Measurements from ENCODE around the gene ANGEL1.

Gene ANGEL1, protein sequence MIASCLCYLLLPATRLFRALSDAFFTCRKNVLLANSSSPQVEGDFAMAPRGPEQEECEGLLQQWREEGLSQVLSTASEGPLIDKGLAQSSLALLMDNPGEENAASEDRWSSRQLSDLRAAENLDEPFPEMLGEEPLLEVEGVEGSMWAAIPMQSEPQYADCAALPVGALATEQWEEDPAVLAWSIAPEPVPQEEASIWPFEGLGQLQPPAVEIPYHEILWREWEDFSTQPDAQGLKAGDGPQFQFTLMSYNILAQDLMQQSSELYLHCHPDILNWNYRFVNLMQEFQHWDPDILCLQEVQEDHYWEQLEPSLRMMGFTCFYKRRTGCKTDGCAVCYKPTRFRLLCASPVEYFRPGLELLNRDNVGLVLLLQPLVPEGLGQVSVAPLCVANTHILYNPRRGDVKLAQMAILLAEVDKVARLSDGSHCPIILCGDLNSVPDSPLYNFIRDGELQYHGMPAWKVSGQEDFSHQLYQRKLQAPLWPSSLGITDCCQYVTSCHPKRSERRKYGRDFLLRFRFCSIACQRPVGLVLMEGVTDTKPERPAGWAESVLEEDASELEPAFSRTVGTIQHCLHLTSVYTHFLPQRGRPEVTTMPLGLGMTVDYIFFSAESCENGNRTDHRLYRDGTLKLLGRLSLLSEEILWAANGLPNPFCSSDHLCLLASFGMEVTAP

DNA sequence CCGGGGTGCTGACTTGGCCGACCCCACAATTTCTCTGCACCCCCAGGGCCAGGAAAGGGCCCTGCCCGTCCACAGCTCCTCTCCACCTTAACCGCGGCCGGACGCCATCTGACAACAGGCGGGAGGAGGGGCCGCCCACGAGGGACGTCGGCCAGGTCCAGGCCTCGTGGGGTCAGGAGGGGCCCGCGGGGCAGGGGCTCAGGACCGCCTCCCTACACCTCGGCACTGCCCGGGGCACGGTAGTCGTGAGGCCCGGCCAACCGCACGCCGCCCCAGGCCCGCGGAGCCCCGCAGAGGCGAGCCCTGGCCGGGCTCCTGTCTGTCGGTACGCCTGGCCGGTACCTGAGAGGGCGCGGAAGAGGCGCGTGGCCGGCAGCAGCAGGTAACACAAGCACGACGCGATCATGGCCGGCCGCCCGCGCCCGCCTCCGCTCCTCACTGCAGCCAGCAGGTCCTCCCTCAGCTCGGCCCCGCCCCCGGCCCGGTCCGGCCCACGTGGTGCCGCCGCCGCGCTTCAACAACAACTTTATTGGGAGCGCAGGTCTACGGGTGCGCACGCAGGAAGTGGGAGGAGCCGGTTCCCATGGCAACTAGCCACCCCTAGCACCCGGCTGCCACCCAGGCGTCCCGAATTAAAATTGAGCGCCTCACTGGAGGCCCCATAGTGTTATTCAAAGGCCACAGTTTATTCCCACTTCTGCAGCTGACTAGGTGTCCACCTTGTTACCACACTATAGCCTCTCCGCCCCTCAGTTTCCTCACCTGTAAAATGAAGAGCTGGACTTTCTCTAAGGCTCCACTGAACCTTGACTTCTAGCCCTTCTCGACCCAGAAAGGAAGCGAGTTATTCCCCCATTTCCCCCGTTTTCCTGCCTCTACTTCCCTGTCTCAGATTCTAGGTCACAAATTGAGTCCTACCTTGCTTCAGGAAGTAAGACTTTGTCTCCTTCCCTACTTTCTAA is at the start of gene ANGEL1:
TSS of gene ANGEL1 (minus strand) at position 461 of the 962 bp plus-strand sequence. CDS start at position 406, 55 bp downstream.
- peak; percentile 72 to 91 for DNase-seq

DNA sequence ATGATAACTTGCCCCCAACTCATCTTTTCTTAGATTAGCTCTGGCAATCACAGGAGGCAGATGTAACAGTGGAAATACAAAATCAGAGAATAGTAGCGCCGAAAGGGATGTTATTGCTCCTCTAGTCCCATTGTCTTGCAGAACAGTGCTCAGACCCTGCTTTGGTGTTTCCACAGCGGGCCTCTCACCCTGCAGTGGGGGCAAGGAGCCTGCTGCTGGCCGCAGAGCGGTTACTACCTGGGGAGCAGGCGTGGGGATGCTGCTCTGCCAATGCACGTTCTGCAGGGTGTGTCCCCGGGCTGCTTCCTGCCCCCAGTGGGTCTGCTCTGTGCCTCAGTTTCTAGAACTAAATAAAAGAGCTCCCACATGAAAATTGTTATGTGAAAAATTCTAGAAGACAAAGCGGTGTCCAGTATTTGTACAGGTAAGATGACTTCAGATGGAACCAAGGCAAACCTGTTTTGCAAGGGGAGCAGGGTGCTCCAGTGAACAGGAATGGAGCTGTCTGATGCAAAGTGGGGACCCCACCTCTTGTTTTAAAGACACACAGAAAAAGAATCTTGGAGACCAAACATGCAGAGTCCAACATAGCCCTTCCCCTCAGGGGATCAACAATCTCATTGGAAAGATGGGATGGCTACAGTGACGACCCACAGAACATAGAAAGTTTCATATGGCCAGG is 49.0 kb upstream of the ANGEL1 start:
- no peak for DNase-seq

DNA sequence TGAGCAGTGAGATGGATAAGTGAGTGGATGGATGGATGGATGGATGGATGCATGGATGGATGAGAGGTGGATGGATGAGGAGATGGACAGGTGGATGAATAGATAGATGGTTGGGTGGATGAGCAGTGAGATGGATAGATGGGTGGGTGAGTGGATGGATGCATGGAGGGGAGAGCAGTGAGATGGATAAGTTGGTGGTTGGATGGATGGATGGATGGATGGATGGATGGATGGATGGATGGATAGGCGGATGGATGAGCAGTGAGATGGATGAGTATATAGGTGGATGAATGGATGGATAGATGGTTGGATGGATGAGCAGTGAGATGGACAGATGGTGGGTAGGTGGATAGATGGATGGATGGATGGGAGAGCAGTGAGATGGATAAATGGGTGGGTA is 44.1 kb upstream of the ANGEL1 start:
- no peak for DNase-seq

DNA sequence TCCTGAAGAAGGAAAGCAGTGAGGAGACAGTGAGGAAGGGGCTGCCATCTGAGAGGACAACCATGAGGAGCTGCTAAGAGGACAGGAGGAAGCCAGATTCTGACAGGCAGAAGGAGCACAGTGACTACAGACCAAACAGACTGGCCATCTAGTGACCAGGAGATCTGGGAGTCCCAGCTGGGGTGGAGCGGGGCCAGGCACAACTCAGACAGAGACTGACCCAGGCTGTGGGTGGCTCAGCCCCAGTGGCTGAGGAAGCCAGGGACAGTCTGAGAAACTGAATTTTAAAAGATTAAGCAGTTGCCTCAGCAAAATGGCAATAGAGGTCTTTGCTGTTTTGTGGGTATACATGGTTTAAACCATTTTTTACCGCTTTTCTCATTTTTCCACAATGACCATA is 42.4 kb upstream of the ANGEL1 start:
- no peak for DNase-seq

DNA sequence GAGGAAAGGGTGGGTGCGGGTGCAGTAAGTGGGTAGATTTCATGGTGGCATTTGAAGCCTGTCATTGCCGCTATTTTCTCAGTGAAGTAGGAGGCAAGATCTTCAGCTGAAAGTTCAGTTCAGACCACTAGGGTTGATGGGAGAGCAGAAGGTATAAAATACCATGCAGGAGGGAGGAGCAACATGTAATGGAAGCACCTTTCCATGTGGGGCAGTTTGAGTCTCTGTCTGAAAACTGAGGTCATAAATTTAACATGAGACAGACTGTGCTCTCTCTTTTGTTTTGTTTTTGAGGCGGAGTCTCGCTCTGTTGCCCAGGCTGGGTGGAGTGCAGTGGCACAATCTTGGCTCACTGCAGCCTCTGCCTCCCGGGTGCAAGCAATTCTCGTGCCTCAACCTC is 36.2 kb upstream of the ANGEL1 start:
- no peak for DNase-seq

DNA sequence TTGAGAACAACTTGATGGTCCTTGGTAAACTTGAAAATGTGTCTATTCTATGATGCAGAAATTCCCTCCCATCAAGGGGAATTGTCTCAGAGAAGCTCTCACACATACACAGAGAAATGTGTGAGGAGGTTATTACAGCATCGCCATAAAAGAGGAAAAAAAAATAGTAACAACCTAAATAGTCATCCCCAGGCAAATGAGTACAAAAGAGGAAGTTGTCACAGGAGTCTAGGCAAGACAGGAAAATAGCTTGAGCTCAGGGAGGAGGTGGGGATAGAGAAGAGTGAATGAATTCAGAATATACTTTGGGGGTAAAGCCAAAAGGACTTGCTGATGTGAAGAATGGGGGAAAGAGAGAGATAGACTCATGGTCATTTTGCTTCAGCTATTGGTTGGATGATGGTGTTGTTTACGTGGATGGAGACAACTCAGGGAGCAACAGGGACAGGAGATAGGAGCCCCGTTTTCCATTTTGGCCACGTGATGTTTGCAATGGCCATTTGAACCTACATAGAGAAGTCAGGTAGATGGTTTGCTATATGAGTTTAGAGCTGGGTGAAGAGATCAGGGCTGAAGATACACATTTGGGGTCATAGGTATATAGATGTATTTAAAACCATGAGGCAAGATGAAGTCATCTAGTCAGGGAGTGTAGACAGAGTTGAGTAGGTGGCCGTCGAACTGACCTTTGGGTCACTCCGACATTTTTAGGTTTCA is 33.8 kb upstream of the ANGEL1 start:
- DNase-seq, result no peak

DNA sequence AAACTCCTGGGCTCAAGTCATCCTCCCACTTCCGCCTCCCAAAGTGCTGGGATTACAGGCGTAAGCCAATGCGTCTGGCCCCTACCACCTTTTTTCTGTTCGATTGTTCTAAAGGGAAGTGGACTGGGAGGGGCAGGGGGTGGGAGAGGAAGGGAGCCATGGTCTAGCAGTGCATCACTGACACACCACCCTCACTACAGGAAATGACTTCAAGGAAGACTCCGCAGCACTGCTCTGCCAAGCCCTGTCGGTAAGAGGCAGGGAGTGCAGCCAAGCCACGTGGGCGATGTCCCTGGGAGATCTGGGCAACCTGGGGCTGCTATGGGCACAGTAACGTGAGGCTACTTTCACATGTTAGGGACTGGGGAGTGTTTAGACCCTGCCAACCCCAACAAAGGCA is 31.5 kb upstream of the ANGEL1 start:
- no peak for DNase-seq

DNA sequence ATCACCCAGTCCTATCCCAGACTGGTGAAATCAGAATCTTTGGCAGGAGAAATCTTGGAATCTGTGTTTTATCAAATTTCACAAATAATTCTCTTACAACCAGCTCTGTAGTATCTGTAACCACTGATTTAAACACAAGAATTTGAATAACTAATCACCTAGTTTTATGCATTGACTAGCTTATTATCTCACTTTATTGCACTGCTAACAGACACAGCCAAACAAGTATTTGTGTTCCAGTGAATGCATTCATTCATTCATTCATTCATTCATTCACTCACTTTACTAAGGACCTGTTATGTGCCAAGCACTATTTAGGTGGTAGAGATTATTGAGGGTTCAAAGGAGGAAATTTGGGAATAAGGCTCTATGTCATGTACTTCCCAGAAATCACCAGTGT is 29.7 kb upstream of the ANGEL1 start:
- no peak for DNase-seq

DNA sequence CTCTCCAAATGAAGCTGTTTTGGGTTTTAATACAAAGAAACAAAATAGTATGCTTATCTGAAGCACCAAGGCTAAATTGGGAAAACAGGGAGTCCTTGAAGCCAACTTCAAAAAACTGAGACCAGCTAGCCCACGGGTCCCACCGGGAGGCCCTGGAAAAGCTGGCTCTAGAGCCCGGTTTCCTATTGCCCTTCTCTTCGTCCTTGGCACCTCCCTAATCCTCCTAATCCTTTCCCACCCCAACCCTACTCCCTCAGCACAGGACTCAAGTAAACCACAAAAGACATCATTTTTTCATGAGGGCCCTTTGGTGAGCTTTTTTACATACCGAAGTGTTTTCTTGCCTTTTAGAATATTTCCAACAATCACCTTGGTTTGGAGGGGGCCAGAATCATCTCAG is 24.8 kb upstream of the ANGEL1 start:
- DNase-seq, result no peak

DNA sequence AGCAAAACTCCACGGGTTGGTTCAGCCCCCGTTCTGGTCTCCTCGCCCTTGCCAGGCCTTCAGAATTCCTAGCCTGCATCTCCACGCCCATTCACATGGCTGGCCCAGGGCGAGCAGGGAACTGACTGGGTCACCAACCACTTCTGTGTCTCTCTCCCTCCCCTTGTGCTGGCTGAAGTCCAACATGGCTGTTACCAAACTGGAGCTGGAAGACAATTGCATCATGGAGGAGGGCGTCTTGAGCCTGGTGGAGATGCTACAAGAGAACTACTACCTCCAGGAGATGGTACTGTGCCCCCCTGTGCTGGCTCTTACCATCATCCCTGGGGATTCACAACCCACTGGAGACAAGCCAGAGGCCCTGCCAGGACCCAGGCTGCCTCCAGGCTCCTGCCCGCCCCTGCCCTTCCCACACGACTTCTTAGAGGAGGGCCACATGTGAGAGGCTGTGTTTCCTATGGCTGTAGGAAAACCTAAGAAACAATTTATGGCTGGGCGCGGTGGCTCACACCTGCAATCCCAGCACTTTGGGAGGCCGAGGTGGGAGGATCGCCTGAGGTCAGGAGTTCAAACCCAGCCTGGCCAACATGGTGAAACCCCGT is 23.4 kb upstream of the ANGEL1 start:
- peak in 1 of 2 donors; percentile 30 for DNase-seq

DNA sequence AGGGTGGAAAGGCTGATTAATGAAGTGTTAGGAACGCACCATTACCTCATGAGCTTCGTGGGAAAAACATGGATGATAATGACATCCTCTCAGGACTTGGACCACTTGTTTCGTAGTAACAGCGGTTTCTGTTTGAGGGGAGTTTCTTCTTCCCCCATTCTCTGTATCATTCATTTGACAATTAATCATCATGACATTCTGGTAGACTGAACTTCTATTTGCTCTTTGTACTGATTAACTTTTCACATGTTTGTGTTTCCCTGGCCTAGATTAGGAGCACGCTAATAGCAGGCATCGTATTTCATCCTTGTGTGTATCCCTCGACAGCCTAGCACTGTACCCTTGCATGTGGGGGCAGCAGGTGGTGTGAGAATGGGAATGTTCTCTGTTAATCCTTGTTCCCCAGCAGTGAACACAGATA is 21.6 kb upstream of the ANGEL1 start:
- DNase-seq, result no peak

DNA sequence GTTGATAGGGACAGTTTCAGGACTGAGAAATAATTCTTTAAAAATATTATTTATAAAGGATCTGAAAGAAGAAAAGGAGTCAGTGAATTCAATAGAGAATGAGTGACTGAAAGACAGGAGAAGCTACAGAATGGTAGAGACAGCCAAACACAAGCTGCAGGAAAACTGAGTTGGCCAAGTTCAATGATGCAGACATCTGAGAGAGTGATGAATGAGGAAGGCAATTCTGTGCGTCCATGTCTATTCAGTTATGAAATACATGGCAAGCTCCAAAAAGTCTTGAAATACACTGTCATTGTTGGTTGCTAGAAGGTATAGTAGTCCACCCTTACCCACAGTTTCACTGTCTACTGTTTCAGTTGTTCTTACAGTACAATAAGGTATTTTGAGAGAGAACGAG is 20.3 kb upstream of the ANGEL1 start:
- DNase-seq, result no peak

DNA sequence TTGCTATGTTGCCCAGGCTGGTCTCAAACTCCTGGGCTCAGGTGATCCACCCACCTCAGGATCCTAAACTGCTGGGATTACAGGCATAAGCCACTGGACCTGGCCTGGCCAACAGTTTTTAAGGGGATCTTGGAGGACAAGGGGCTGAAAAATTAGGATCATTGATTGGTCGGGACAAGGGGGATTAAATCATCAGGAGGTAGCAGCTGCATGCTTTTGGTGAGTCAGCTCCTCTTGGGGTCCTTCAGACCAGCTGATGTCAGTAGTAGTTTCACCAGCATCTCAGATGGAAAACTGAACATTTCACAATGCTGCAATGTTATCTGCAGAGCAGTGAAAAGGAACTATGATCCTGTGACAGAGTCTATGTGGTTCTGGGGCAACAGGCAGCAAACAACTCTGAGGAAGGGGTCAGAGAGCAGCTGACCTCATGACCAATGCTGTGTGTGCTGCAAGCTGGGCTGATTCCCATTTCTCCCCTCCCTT is 19.9 kb upstream of the ANGEL1 start:
- no peak for DNase-seq

DNA sequence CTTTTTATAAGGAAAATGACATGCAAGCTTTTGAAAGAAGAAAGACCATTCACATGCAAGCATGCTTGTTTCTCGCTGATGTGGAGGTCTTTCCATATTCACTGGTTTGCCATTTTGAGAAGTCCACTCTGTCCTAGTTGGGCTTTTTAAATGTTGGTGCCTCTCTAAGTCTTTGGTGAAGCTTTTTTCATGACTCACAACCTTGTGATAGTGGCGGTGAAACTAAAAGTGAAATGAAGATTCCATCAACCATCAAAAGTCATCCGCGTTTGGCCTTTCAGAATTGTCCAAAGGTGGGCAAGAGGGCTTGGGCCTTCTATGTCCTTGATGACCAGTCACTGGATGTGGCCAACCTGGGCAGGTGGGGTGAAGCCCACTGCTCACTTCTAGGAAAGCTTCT is 17.9 kb upstream of the ANGEL1 start:
- no peak for DNase-seq

DNA sequence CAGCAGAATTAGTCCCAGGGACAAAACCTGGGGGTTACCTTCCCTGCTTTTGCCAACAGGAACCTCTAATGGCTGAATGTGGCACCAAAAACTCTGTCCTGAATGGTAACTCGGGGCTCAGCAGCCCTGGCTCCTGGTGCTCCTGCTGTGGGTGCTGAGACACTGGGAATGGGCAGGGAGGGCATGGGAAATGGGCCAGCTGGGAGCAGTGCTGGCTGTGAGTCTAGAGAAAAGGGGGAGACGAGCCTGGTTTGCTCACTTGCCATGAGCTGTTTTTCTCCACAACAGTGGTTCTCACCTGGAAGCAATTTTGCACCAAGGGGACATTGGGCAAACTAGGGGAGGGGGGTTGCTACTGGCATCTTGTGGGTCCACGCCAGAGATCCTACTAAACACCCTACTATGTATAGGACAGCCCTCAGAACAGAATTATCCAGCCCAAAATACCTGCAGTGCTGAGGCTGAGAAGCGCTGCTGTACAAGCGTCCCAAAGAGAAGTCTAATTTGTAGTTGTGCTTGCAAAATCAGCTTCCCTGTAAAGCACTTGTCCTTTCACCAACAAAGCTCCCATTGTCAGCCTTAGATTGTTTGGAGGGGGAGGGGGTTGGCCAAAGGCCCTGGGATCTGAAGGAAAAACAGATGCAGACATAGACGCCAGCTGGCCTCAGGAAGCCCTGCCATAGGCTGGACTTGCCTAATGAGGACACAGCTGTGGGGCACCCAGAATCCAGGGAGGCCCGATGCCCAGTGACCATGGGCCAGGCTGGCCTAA is 17.2 kb upstream of the ANGEL1 start:
- DNase-seq, result peak; percentile 92 to 93

DNA sequence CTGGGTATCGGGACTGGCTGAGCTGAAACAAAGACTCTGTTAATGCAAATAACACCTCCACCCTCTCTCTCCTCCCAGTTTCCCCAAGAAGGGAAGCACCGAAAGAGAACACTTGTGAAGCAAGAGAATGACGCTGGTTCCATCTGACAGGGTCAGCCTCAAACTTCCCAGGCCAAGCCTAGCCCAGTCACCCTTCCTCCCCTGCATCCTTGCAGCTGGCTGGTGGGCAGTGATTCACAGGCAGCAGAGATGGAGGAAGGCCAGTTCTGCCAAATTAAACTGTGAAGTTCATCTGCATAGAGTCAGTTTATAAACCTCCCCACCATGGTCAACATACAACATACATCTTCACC is 16.3 kb upstream of the ANGEL1 start:
- DNase-seq, result no peak

DNA sequence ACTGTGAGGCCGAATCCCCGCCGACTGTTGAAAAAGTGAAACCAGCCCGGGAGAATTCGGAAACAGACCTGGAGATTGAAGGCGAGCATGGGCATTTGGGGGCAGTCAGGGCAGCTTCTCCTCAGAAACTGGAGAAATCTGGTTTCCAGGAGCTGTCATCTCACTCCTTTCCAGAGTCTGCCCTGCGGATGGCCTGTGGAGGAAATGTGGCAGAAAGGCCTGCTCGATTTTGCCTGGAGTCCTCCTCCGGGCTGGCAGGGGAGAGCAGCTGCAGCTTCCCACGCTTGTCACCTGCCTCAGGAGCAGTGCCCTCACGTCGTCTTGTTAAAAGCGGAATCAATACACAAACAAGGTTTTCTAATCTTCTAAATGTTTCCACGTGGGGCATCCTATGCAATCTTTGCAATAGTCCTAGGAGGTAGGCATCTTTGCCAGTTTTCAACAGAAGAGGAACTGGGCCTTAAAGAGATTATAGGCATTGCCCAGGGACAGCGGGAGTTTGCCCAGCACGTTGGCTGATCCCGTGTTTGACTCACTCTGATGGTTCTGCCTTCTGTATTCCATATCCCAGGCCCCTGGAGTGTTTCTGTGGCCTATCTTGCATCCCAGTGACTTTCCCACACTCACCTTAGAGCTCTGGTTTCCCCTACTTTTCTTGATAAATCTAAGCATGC is 15.8 kb upstream of the ANGEL1 start:
- DNase-seq, result no peak

DNA sequence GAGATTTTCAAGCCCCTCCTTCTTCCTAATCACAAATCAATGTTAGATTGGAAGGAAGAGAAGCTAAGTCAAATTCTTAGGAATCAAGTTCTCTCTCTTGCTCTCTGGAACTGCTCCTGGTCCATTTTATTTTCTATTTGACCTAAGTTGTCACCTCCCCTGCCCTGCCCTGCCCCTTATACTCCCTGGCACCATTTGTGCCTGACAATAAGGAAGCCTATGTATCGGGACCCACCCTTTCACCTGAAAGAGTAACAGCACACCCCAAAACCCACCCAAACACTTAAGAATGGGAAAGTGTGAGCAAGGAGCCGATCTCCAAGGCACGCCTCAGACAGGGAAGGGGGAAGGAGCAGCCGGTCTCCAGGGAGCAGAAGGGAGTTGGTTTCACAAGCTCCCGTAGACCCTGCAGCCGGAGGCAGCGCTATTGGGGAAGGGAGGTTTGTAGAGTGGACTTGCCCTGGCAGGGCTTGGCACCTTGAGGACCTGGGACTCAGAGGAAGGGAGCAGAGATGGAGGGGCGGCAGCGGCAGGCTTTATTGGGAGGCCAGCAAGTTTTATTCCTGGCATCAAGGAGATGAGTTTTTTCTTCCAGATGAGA is 15.1 kb upstream of the ANGEL1 start:
- DNase-seq, result no peak

DNA sequence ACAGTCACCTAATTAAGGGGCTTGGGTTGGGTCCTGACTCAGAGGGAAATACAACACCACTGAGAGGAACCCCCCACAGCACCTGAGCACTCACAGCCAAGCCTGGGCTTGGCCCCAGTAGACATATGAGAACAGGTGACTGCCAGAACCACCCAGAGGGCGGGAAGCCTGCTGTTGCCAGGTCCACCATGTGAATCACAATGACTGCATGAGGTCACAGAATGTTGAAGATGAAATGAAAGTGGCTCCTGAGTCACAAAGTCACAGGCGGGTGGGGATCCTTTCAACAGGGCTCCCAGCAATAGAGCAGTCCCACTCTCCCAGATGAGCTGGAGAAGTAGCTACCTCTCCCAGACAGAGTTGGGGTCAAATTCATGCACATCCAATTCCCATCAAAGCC is 13.4 kb upstream of the ANGEL1 start, which contains the start of gene LRRC74A:
TSS of gene LRRC74A (plus strand) at position 287 of the 400 bp plus-strand sequence. CDS start 290 bp downstream, outside the sequence.
- no peak for DNase-seq

All from hippocampal formation (tissue), 2 donors.